HCT116 (cell line): ENCODE measurements around the gene TPT1. TPM values are rescaled to one million over a fixed set of nuclear protein-coding genes. Genes with fewer than 3 reads are reported as not detected.
A peak's percentile ranks its signal among the peaks of the same experiment; 100 is the strongest.

Experiments
- ATAC-seq: fragments of 200-7000 bp; cut with Tn5 transposase; 2 replicates; pipeline ENCODE4 v1.9.1; 2020; ENCODE audit warnings: mild to moderate bottlenecking, moderate library complexity
- BruUV-seq: library from RNA; stranded (reverse); fragments of 400-500 nt; replicated peaks from 2 replicates; lab custom pipeline; 2021; lab: Mats Ljungman, UMichigan
- CTCF ChIA-PET: fragments of 300-600 bp; sonication (Branson Sonifier 250); formaldehyde crosslinking; loops from one replicate; lab custom pipeline; 2021; ENCODE audit warnings: antibody characterized with exemption; lab: Charles Lee
- POLR2A ChIA-PET: fragments of 300-600, 350-600 bp; sonication (Branson Sonifier 250); formaldehyde crosslinking; loops from one replicate; lab custom pipeline; 2021; ENCODE audit warnings: antibody characterized with exemption; lab: Charles Lee
- RAD21 ChIA-PET, 2 experiments: fragments of 300-600 bp; sonication (Branson Sonifier 250); formaldehyde crosslinking; loops; one replicate each; lab custom pipeline; 2023; ENCODE audit warnings: low total read pairs in 2 of 2; ENCODE audit not compliant: uncharacterized antibody in 2 of 2, unreplicated experiment in 2 of 2, low non-redundant PET in 1 of 2; lab: Charles Lee
- DNase-seq: peaks from one replicate; pipeline ENCODE4 v3.0.0-alpha.2; 2010; ENCODE audit warnings: low read depth, low spot score
- H2AFZ ChIP-seq: fragments of 200-600 bp; shearing (Covaris generic), sonication (generic); 2 replicates; pipeline ENCODE4 v1.6.1; 2017; ENCODE audit warnings: low read depth, mixed run types, mixed read lengths, antibody characterized with exemption, low read length; ENCODE audit not compliant: poor library complexity, severe bottlenecking
- H3K27ac ChIP-seq: 2 replicates; pipeline ENCODE4 v1.5.1; 2012; ENCODE audit warnings: low read depth, low read length
- H3K27me3 ChIP-seq: fragments of 200-600 bp; sonication (generic); 2 replicates; pipeline ENCODE4 v1.6.1; 2016; ENCODE audit warnings: mixed run types, low read length, mixed read lengths; ENCODE audit not compliant: insufficient read depth
- H3K36me3 ChIP-seq, 2 experiments: fragments of 200-500 bp in 1 of 2; fragments of 200-600 bp in 1 of 2; sonication (Bioruptor generic) in 1 of 2; sonication (generic) in 1 of 2; 2 replicates each; pipeline versions ENCODE4 v1.5.1 to v1.6.1; 2014 to 2016; ENCODE audit warnings: low read length in 2 of 2, inconsistent platforms in 1 of 2, mixed read lengths in 1 of 2, mixed run types in 1 of 2; ENCODE audit not compliant: insufficient read depth in 2 of 2, control insufficient read depth in 1 of 2
- H3K4me1 ChIP-seq, 2 experiments: fragments of 200-600 bp in 1 of 2; sonication (generic) in 1 of 2; 2 replicates each; pipeline versions ENCODE4 v1.5.1 to v1.6.1; 2012 to 2017; ENCODE audit warnings: low read length in 2 of 2, inconsistent platforms in 1 of 2, mild to moderate bottlenecking in 1 of 2, mixed read lengths in 1 of 2, mixed run types in 1 of 2, moderate library complexity in 1 of 2; ENCODE audit not compliant: insufficient read depth in 2 of 2, control insufficient read depth in 1 of 2
- H3K4me2 ChIP-seq: fragments of 200-600 bp; sonication (generic); 2 replicates; pipeline ENCODE4 v1.6.1; 2017; ENCODE audit warnings: mixed run types, low read length, mixed read lengths
- H3K4me3 ChIP-seq, 2 experiments: fragments of 200-600 bp in 1 of 2; sonication (generic) in 1 of 2; replicated peaks in 1 of 2; 2 replicates each; pipeline ENCODE4 v1.5.1; 2011 to 2016; ENCODE audit warnings: low read length in 2 of 2, control low read depth in 1 of 2, low read depth in 1 of 2, mild to moderate bottlenecking in 1 of 2, mixed read lengths in 1 of 2, mixed run types in 1 of 2
- H3K79me2 ChIP-seq: fragments of 200-600 bp; sonication (generic); 2 replicates; pipeline ENCODE4 v1.6.1; 2017; ENCODE audit warnings: mild to moderate bottlenecking, mixed run types, low read length, moderate library complexity, mixed read lengths; ENCODE audit not compliant: insufficient read depth
- H3K9ac ChIP-seq: fragments of 200-600 bp; sonication (generic); 2 replicates; pipeline ENCODE4 v1.6.1; 2016; ENCODE audit warnings: low read length, mixed read lengths
- H3K9me2 ChIP-seq: fragments of 200-600 bp; sonication (generic), shearing (Covaris generic); 2 replicates; pipeline ENCODE4 v1.6.1; 2017; ENCODE audit warnings: mixed run types, mild to moderate bottlenecking, moderate library complexity; ENCODE audit not compliant: insufficient read depth
- H3K9me3 ChIP-seq, 2 experiments: fragments of 200-500 bp in 1 of 2; fragments of 200-600 bp in 1 of 2; sonication (Bioruptor generic) in 1 of 2; sonication (generic) in 1 of 2; 2 replicates each; pipeline ENCODE4 v1.6.1; 2014 to 2017; ENCODE audit warnings: low read length in 2 of 2, mixed read lengths in 2 of 2, inconsistent platforms in 1 of 2, low read depth in 1 of 2, mild to moderate bottlenecking in 1 of 2, mixed run types in 1 of 2, moderate library complexity in 1 of 2; ENCODE audit not compliant: control insufficient read depth in 1 of 2, insufficient read depth in 1 of 2
- H4K20me1 ChIP-seq: fragments of 200-600 bp; sonication (generic), shearing (Covaris generic); 2 replicates; pipeline ENCODE4 v1.6.1; 2017; ENCODE audit warnings: mixed run types, mild to moderate bottlenecking, moderate library complexity; ENCODE audit not compliant: insufficient read depth
- EZH2 ChIP-seq: fragments of 200-600 bp; sonication (generic); IDR thresholded peaks from 2 replicates; pipeline ENCODE4 v1.6.1; 2017; ENCODE audit warnings: antibody characterized with exemption, mixed run types
- EZH2phosphoT487 ChIP-seq: fragments of 200-600 bp; IDR thresholded peaks from 2 replicates; pipeline ENCODE4 v1.6.1; 2018; ENCODE audit warnings: antibody characterized with exemption, borderline replicate concordance
- FOSL1 ChIP-seq: IDR thresholded peaks from 2 replicates; pipeline ENCODE4 v1.6.1; 2012; ENCODE audit warnings: low read depth
- JUND ChIP-seq: IDR thresholded peaks from 2 replicates; pipeline ENCODE4 v1.6.1; 2012
- MAX ChIP-seq: IDR thresholded peaks from 2 replicates; pipeline ENCODE4 v1.6.1; 2012
- POLR2A ChIP-seq: IDR thresholded peaks from 2 replicates; pipeline ENCODE4 v1.7.0; 2011; ENCODE audit warnings: borderline replicate concordance; ENCODE audit not compliant: insufficient read depth, insufficient read length; ENCODE audit errors: extremely low read depth
- SRF ChIP-seq: IDR thresholded peaks from 2 replicates; pipeline ENCODE4 v1.6.1; 2012; ENCODE audit warnings: low read depth
- TCF7L2 ChIP-seq: IDR thresholded peaks from 2 replicates; pipeline ENCODE4 v1.7.0; 2011; ENCODE audit warnings: borderline replicate concordance, inconsistent platforms; ENCODE audit not compliant: insufficient read depth, insufficient read length; ENCODE audit errors: extremely low read depth
- YY1 ChIP-seq: IDR thresholded peaks from 2 replicates; pipeline ENCODE4 v1.6.1; 2011; ENCODE audit warnings: low read length, low read depth, moderate library complexity, mild to moderate bottlenecking; ENCODE audit not compliant: insufficient replicate concordance; ENCODE audit errors: extremely low read depth
- intact Hi-C: fragments of 100-400 bp; cut with micrococcal nuclease; formaldehyde crosslinking; loops from 2 replicates; pipeline ENCODE4 v1.10.0; 2022
- total RNA-seq: library from RNA; stranded (reverse); gene quantifications from one replicate; pipeline ENCODE4 v1.2.1, GENCODE V29; 2021; ENCODE audit not compliant: unreplicated experiment
- TF ChIP-seq, protein P1 (sequence below): IDR thresholded peaks from 2 replicates; pipeline ENCODE4 v1.6.1; 2011; ENCODE audit warnings: mild to moderate bottlenecking, low read length, moderate library complexity; ENCODE audit not compliant: insufficient replicate concordance; ENCODE audit errors: extremely low read depth

The TPT1 gene
- total RNA-seq, 1 experiment from 2014 or later, result 2,859 TPM

DNA sequence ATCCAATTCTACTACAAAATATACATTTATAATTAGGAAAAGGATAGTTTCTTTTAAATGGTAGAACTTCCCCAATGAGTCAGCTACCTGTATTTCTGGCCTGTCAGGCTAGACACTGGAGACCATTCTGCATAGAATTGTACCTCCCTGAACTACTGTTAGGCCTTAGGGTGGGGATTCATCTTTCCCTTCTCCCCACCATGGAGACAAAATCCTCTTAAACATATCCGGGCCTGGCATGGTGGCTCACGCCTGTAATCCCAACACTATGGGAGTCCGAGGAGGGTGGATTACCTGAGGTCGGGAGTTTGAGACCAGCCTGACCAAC is 24.5 kb upstream of the TPT1 start:
- TF ChIP-seq POLR2A (no peak), EZH2 (no peak), JUND (no peak), EZH2phosphoT487 (no peak), MAX (no peak), FOSL1 (no peak), TCF7L2 (no peak), SRF (no peak), YY1 (no peak)
- TF ChIP-seq, protein P1, sequence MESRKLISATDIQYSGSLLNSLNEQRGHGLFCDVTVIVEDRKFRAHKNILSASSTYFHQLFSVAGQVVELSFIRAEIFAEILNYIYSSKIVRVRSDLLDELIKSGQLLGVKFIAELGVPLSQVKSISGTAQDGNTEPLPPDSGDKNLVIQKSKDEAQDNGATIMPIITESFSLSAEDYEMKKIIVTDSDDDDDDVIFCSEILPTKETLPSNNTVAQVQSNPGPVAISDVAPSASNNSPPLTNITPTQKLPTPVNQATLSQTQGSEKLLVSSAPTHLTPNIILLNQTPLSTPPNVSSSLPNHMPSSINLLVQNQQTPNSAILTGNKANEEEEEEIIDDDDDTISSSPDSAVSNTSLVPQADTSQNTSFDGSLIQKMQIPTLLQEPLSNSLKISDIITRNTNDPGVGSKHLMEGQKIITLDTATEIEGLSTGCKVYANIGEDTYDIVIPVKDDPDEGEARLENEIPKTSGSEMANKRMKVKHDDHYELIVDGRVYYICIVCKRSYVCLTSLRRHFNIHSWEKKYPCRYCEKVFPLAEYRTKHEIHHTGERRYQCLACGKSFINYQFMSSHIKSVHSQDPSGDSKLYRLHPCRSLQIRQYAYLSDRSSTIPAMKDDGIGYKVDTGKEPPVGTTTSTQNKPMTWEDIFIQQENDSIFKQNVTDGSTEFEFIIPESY, result no peak
- Histone ChIP-seq H3K9me3 (no peaks in the 10 kb centered on the region), H3K27ac (peak overlapping the region; percentile 16; the same call in 1 of the 2 replicates), H4K20me1 (no peaks in the 10 kb centered on the region), H3K4me2 (peak overlapping the region; percentile 39), H3K9me2 (no peaks in the 10 kb centered on the region), H3K4me3 (no peak overlapping the region), H3K4me1 (peaks cover 34 to 72% of the 10 kb centered on the region in 2 experiments), H2AFZ (no peak overlapping the region), H3K9ac (no peak overlapping the region), H3K27me3 (no peaks in the 10 kb centered on the region), H3K36me3 (no peaks in the 10 kb centered on the region), H3K79me2 (no peaks in the 10 kb centered on the region; the same call in 1 of the 2 replicates)
- ChIA-PET RAD21 (interaction anchor here in 1 of 2 experiments (0.7 kb wide), 1 partner anchor 93 kb away, joined by 3 read pairs; no protein-coding TSS in a partner anchor), POLR2A (interaction anchor here (1.4 kb wide), 1 partner anchor 24 kb away, joined by 4 read pairs; the partner anchor contains the start of gene TPT1), CTCF (no interaction called here)
- BruUV-seq, result no TSS peak
- DNase-seq (no peak), ATAC-seq (no peak)
- intact Hi-C loops, result no loop called here
